Measurements from ENCODE around the gene PYCR2. TPM values are rescaled to one million over a fixed set of nuclear protein-coding genes. Genes with fewer than 3 reads are reported as not detected.

Gene PYCR2
- total RNA-seq (2014; rRNA removed; shearing (Covaris generic)) (120 and 136 TPM in 2 replicates), total RNA-seq (2022) (153 and 181 TPM in 2 replicates), Bru-seq, nascent RNA (percentile 86 among the genes with signal in this experiment), BruChase-seq, experiment 1, labeled RNA remaining after a 6-hour chase (percentile 97 among the genes with signal in this experiment), BruChase-seq, experiment 2, labeled RNA remaining after a 2-hour chase (percentile 95 among the genes with signal in this experiment)
- long read RNA-seq, transcript PYCR2-201 (7 exons, 1,689 nt): major isoform, 405 of 523 reads
- long read RNA-seq, partial matches to known transcripts: 38 of 523 reads
- long read RNA-seq, other reads (novel, unspliced or antisense): 78 of 523 reads

DNA sequence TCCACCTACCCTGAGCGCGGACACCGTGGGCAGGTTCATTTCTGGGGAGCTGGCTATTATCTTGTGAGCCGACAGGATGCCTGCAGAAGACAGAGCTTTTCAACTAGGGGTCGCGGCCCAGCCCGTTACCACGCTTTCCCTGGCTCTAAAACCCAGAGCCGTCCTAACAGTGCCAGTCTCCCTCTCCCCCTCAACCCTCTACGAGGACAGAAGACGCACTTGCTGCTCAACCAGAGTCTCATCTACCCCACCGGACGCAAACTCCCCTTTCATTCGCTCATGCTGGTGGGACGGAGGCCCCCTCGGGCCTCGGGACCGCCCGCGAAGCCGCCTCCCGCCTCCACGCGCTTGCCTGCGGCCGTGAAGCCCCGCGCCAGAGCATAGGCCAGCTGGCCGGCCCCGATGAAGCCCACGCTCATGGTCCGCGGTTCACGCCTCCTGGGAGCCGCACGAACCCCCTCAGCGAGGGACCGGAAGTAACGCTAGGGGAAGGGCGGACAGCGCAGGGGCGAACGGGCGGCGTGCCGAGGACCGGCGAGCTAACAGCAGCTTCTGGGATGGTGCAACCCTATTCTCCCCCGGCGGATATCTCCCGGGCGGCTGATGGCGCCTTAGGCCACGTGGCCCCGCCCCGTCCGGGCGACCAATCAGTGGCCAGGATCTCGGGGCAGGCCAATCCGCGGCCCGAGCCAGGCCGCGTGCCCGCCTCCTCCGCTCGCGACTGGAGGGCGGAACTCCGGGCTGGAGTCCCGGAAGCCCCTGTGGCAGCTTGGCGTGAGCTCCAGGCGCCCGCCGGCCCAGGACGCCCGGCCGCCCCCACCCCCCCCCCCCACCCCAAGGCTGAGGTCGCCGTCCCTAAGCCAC lies at the start of gene PYCR2:
PYCR2 (minus strand) TSS at position 559 of the 864 bp plus-strand sequence; CDS start at position 419, 140 bp downstream.
- peaks cover 40% of the 10 kb centered on the region for H3K36me3 ChIP-seq (ENCODE audit: insufficient read depth, low read length)
- TF ChIP-seq, protein P1, sequence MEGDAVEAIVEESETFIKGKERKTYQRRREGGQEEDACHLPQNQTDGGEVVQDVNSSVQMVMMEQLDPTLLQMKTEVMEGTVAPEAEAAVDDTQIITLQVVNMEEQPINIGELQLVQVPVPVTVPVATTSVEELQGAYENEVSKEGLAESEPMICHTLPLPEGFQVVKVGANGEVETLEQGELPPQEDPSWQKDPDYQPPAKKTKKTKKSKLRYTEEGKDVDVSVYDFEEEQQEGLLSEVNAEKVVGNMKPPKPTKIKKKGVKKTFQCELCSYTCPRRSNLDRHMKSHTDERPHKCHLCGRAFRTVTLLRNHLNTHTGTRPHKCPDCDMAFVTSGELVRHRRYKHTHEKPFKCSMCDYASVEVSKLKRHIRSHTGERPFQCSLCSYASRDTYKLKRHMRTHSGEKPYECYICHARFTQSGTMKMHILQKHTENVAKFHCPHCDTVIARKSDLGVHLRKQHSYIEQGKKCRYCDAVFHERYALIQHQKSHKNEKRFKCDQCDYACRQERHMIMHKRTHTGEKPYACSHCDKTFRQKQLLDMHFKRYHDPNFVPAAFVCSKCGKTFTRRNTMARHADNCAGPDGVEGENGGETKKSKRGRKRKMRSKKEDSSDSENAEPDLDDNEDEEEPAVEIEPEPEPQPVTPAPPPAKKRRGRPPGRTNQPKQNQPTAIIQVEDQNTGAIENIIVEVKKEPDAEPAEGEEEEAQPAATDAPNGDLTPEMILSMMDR (conservative IDR thresholded peaks at IDR 0.05; ENCODE audit: low read length): no peak
- TF ChIP-seq EZH2phosphoT487 (IDR thresholded peaks at IDR 0.05; ENCODE audit: borderline replicate concordance, low read depth, low read length): no peak
- peak within 1 kb of the TSS; percentile 81 for H3K27ac ChIP-seq (ENCODE audit: low read depth, low read length, poor library complexity, severe bottlenecking)
- H2AFZ ChIP-seq (ENCODE audit: low read length): peak within 1 kb of the TSS; percentile 19; the same call in 1 of the 2 replicates
- peaks cover 32% of the 10 kb centered on the region for H3K79me2 ChIP-seq (ENCODE audit: insufficient read depth, low read depth, low read length)
- intact Hi-C loops (cut with micrococcal nuclease; ENCODE audit: unreplicated experiment): loop anchor here (1.0 to 10.0 kb wide), 5 partner anchors 18 to 731 kb away; no protein-coding TSS in a partner anchor
- ChIA-PET POLR2A (interaction anchor here (0.6 to 9.1 kb wide), 23 partner anchors 8 to 502 kb away, joined by 3 to 83 read pairs (median 4); partner anchors contain the start of genes LEFTY2, SDE2, SRP9 and TMEM63A), CTCF (ENCODE audit: unreplicated experiment) (interaction anchor here (0.6 to 1.0 kb wide), 5 partner anchors 38 to 77 kb away, joined by 3 to 5 read pairs (median 3); partner anchors contain the start of gene TMEM63A)
- peaks cover 65% of the 10 kb centered on the region for H3K4me1 ChIP-seq (ENCODE audit: insufficient read depth, low read length, poor library complexity, severe bottlenecking)
- H3K9me2 ChIP-seq (ENCODE audit: insufficient read depth, low read length): no peaks in the 10 kb centered on the region
- H3K9me3 ChIP-seq (ENCODE audit: low read length): no peaks in the 10 kb centered on the region
- H3K4me2 ChIP-seq (ENCODE audit: low read length): peak within 1 kb of the TSS; percentile 81
- BruUV-seq (replicated peaks): TSS peak; percentile 82
- H3K4me3 ChIP-seq (ENCODE audit: low read depth, low read length, poor library complexity, severe bottlenecking): peak within 1 kb of the TSS; percentile 91
- 0 out of 2 replicates have a peak, but pooled peaks cover 5% of the 10 kb centered on the region for H4K20me1 ChIP-seq (ENCODE audit: insufficient read depth, low read length)
- peak; percentile 98 for DNase-seq (ENCODE audit: low spot score)

DNA sequence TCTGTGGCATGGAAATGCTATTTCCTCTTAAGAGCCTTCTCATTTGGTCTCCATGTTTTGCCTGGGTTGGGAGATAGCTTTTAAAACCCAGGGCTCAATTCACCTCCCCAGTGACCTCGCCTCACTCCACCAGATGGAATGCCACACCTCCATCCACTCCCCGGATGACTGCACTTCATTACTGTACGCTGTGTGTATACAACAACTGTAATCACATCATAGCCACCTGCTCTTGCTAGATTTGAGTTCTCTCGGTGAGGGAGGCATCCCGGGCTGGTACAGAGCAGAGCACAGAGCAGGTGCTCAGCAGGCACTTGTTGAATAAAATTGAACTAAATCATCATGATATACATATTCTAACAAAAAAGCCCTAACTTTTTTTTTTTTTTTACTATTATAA lies 49.1 kb upstream of the PYCR2 start:
- Histone ChIP-seq H3K79me2 (ENCODE audit: insufficient read depth, low read depth, low read length) (no peaks in the 10 kb centered on the region), H3K9me3 (ENCODE audit: low read length) (no peaks in the 10 kb centered on the region), H3K4me2 (ENCODE audit: low read length) (no peak overlapping the region), H2AFZ (ENCODE audit: low read length) (no peak overlapping the region), H3K9me2 (ENCODE audit: insufficient read depth, low read length) (no peaks in the 10 kb centered on the region), H4K20me1 (ENCODE audit: insufficient read depth, low read length) (no peaks in the 10 kb centered on the region), H3K4me1 (ENCODE audit: insufficient read depth, low read length, poor library complexity, severe bottlenecking) (peaks cover 10% of the 10 kb centered on the region), H3K4me3 (ENCODE audit: low read depth, low read length, poor library complexity, severe bottlenecking) (no peak overlapping the region), H3K27ac (ENCODE audit: low read depth, low read length, poor library complexity, severe bottlenecking) (no peak overlapping the region), H3K36me3 (ENCODE audit: insufficient read depth, low read length) (peaks cover 9% of the 10 kb centered on the region)
- no peak for TF ChIP-seq EZH2phosphoT487 (IDR thresholded peaks at IDR 0.05; ENCODE audit: borderline replicate concordance, low read depth, low read length)
- TF ChIP-seq, protein P1 (conservative IDR thresholded peaks at IDR 0.05; ENCODE audit: low read length): no peak
- intact Hi-C loops (cut with micrococcal nuclease; ENCODE audit: unreplicated experiment): no loop called here
- DNase-seq (ENCODE audit: low spot score): no peak
- no TSS peak for BruUV-seq (replicated peaks)
- CTCF ChIA-PET (ENCODE audit: unreplicated experiment): no interaction called here
- POLR2A ChIA-PET: interaction anchor here (0.9 to 1.6 kb wide), 2 partner anchors 28 to 194 kb away, joined by 5 read pairs; no protein-coding TSS in a partner anchor
